HTR-8/SVneo (cell line): Measurements from ENCODE around the gene RAET1E.
"Not testable (repeated sequence)": the region's sequence is repeated elsewhere in the genome, so short reads cannot be mapped to it uniquely, and the experiment has no call there.

Experiments used
- DNase-seq: peaks from one replicate; pipeline ENCODE4 v3.0.0; 2011; ENCODE audit warnings: low spot score, mixed read lengths; ENCODE audit not compliant: insufficient read length
- FAIRE-seq: peaks from 2 replicates; lab custom pipeline; 2011; peaks lifted over from hg19 to GRCh38; lab: Jason Lieb, UNC

Gene RAET1E

DNA sequence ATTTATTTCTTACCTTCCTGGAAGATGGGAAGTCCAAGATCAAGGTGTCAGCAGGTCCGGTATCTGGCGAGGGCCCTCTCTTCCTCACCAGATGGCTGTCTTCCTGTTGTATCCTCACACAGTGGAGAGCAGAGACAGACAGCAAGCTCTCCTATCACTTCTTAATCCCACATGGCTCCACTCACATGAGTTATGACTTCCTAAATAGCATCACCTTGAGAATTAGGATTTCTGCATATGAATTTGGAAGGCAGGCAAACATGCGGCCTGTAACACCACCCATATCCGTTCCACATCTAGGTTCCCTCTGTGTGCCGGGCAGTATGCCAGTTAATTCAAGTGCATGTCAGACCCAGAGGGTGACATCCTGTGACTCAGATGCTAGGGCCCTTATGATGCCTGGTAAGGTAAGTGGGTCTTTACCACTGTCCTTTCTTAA lies 2.1 kb downstream of the RAET1E start:
- FAIRE-seq (no peak), DNase-seq (peak; percentile 48)

DNA sequence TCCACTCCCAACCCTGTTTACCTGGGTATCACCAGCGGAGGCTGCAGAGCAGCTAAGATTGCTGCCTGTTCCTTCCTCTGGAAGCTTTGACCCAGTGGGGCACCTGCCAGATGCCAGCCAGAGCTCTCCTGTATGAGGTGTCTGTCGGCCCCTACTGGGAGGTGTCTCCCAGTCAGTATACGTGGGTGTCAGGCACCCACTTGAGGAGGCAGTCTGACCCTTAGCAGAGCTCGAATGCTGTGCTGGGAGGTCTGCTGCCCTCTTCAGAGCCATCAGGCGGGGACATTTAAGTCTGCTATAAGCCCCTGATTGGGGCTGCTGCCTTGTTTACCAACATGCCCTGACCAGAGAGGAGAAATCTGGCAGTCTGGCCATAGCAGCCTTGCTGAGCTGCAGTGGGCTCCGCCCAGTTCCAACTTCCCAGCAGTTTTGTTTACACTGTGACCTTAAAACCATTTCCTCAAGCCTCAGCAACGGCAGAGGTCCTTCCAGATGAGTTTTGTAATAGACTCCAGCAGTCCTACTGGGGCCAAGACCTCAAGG lies 2.8 kb downstream of the RAET1E start:
- FAIRE-seq (no peak), DNase-seq (no peak)

DNA sequence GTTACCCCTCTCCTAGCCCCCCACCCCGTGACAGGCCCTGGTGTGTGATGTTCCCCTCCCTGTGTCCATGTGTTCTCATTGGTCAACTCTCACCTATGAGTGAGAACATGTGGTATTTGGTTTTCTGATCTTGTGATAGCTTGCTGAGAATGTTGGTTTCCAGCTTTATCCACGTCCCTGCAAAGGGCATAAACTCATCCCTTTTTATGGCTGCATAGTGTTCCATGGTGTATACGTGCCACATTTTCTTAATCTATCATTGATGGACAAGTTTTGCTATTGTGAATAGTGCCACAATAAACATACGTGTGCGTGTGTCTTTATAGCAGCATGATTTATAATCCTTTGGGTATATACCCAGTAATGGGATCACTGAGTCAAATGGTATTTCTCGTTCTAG lies 6.0 kb downstream of the RAET1E start:
- not testable (repeated sequence) for FAIRE-seq, DNase-seq

DNA sequence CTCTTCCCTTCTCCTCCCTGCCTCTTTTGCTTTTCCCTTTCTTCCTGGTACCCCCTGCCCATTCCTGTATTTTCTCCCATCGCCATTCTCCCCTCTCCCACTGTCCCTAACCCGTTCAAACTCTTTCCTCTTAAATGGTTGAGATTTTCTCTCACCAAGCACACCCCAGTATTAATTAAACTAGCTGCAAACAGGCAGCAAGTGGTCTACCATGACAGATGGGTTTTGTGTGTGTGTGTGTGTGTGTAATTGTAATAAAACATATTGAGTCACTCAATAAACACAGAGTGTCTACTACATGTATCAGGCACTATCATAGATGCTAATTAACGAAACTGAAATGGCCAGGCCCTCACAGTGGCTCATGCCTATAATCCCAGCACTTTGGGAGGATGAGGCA lies 6.7 kb downstream of the RAET1E start:
- DNase-seq (no peak), FAIRE-seq (no peak)

DNA sequence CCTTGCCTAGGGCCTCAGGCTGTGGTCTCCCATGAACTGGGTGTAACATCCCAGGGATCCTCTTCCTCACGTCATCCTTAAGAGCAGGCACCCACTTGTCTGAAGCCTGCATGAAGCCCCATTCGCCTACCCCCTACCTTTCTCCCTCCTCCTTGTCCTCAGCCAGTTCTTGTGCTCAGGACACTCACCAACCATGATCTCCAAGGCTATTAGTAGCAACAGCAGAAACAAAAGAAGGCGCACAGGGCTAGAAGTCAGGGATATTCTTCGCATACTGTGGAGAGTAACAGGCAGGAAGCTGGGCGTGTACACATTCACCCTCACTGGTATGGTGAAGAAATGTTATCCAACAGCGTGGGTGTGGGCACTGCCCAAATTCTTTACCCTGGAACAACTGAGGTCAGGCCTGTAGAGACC lies 7.3 kb downstream of the RAET1E start:
- DNase-seq (no peak), FAIRE-seq (no peak)

DNA sequence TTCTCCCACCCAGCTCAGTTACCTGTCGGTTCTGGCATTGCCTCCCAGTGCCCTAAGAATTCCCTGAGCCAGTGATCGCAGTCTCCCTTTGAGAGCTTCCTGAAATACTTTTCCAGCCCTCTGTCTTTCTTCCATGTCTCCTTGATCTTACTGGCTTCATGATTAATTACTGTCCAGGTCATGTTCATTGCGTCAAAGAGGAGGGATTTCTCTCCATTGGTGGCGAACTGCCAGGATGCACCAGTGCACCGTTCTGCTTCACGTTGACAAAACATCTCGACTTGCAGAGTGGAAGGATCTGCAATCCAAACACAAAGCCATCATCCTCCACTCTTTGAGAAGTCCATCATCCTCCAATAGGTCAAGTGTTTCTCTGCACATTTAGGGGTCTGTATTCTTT lies 8.6 kb downstream of the RAET1E start:
- no peak for DNase-seq

DNA sequence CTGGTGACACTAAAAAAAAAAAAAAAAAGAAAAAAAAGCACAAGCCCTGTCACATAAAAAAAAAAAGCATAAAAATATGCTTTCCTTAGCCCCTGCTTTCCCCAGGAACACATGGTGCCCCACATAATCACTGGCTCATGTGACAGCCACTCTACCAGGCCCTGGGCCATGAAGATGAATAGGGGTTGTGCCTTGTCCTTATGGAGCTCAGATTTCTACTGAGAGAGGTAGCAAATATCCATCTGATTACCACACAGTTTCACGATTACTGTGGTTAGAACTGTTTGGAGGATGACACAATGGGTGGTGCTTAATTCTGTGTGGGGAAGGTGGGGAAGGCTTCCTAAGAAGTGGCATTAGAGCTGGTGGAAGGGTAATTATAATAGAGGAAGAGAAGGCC lies 9.3 kb downstream of the RAET1E start:
- DNase-seq = no peak
- FAIRE-seq = no peak

More for the DNA sequence above, 8.6 kb downstream of the RAET1E start:
- no peak for FAIRE-seq

DNA sequence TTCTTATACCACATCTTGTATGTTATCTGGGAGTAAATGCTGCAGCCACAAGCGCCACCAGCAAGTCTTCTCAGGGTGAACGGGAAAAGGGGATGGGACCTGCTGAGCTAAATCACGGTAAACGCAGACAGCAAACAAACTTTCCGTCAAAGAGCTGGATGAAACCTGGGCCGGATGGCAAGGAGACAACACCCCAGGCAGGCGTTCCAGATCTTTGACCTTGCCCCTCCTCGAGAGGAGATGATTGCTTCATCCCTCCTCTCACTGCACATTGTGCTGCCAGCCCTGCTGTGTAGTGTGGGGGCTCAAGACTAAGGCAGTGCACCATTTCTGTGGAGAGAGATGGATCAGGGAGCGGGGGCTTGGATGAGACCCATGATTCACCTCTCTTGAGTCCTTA lies 9.8 kb downstream of the RAET1E start:
- DNase-seq = no peak
- no peak for FAIRE-seq

DNA sequence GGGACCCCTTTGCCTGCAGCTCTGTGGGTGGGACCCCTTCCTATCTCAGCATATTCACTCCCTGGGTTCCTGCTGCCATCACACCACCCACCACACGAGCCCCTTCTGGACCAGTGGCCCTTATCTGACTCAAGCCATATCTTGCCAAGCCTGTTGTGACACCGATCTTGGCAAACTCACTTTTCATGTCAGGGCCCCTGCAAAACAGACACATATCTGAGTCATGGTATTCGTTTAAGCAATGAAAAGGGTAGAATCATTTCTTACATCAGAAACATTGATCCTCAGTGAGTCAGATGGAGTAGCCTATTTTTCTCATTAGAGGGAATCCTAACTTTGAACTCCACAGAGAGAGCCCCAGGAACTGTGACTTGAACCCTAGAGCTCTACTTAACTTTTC lies 10.6 kb downstream of the RAET1E start:
- no peak for DNase-seq

DNA sequence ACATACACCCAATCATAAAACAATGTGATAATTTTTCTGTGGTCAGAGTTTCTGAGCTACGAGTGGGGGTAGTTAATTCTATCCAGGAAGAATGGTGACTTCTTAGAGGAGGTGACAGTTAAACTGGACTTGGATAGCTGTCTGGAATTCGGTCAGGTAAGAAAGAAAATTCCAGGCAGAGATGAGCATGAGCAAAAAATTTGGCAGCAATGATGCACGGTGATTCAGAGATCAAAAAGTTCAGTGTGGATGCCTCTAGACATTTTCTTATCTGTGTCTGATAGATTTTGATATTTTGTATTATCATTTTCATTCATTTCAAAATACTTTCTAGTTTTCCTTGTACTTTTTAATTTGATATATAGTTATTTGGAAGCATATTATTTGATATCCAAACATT lies 12.0 kb downstream of the RAET1E start:
- no peak for DNase-seq
- FAIRE-seq = no peak

More for the DNA sequence above, 10.6 kb downstream of the RAET1E start:
- FAIRE-seq = no peak

DNA sequence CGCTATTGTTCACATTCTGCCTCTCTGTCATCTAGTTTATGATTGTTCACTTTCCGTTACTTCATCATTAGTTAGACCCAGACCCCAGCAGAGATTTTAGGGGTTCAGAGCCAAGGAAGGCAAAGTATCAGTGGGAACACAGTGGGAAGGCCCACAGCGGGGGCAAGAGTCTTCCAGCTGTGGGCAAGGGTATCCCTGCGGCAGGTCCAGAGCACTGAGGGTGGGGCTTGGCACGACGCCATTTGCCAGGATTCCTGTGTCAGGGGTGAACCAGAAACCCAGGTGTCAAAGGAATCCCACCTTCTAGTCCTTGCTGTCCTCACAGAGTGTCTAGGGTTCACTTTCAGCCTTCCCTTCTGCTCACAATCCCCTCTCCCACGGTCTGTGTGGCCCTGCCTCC lies 13.3 kb downstream of the RAET1E start:
- no peak for DNase-seq
- no peak for FAIRE-seq

DNA sequence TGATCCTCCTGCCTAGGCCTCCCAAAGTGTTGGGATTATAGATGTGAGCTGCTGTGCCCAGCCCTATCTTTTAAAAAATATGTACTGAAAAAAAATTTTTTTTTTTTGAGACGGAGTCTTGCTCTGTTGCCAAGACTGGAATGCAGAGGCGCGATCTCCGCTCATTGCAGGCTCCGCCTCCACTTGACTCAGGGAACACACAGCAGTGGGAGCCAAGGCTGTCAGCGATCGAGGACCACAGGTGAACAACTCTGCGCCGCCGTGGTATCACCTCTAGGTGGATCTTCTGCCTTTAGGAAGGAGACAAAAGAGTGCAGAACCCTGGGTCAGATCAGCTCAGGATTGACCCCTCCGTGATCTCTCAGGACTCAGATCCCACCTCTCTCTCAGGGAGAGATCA lies 13.7 kb downstream of the RAET1E start:
- DNase-seq (no peak), FAIRE-seq (no peak)

DNA sequence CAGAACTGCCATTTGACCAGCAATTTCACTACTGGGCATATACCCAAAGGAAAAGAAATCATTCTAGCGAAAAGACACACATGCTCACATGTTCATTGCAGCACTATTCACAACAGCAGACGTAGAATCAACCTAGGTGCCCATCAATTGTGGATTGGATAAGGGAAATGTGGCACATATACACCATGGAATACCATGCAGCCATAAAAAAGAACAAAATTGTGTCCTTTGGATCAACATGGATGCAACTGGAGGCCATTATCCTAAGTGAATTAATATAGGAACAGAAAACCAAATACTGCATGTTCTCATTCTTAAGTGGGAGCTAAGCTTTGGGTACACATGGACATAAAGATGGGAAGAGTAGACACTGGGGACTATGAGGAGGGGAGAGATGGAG lies 16.1 kb downstream of the RAET1E start:
- FAIRE-seq (no peak), DNase-seq (no peak)

DNA sequence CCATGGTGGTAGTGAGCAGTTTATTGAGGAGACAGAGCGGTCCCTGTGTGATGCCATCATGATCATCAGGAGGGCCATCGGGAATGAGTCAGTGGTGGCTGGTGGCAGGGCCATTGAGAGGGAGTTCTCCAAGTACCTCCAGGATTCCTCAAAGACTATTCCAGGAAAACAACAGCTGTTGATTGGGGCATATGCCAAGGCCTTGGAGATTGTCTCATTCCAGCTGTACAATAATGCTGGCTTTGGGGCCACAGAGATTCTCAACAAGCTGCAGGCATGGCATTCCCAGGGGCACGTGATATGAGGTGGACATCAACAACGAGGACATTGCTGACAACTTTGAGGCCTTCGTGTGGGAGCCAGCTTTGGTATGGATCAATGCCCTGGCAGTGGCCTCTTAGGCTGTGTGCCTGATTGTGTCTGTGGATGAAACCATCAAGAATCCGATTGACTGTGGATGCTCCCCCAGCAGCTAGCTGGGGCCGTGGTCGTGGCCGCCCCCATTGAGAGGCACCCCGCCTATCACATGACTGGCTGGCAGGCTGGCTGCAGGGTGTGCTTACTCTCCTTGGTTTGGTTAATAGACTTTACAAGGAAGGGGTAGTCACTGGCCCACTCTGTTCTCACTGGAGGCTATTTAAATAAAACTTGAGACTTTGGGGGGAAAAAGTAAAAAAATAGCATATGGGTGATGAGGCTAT lies 16.7 kb downstream of the RAET1E start:
- DNase-seq = no peak
- no peak for FAIRE-seq

DNA sequence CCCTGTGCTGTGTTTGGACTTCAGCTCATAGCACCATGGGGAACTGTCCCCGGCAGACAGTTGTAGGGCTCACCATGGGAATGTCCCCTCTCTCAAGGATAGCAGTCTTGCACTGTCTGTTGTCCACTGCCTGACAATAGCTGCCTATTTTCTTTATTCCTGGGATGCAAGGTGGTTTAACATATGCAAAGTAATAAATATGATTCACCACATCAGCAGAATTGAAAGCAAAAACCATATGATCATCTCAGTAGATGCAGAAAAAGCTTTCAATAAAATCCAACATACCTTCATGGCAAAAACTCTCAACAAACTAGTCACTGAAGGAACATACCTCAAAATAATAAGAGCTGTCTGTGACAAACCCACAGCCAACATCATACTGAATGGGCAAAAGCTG lies 20.3 kb downstream of the RAET1E start:
- DNase-seq (no peak), FAIRE-seq (no peak)

DNA sequence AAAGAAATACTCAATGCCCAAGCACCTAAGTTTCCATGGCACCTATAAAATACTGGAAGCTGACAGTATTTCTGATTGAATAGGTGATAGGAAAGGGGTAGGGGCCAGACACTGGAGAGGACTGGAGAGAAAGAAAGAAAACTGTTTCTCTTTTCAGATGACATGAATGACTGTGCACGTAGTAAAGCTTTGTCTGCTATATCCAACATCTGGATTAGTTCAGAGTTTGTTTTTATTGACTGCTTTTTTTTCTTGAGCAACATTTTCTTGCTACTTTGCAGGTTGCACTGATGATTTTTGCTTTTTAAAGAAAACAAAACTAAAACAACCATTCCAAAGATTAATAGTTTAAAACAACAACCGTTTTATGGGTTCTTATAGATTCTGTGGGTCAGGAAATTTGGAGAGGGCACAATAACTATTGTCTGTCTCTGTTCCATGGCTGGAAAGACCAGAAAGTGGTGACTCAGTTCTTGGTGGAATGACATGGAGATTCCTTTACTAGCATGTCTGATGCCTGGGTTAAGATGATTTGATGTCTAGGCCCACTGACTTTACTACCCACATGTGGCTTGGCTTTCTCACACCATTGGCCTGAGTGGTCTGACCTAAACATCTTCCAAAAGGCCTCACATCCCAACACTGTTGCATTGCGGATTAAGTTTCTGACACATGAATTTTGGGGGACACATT lies 21.5 kb downstream of the RAET1E start:
- FAIRE-seq (no peak), DNase-seq (no peak)

DNA sequence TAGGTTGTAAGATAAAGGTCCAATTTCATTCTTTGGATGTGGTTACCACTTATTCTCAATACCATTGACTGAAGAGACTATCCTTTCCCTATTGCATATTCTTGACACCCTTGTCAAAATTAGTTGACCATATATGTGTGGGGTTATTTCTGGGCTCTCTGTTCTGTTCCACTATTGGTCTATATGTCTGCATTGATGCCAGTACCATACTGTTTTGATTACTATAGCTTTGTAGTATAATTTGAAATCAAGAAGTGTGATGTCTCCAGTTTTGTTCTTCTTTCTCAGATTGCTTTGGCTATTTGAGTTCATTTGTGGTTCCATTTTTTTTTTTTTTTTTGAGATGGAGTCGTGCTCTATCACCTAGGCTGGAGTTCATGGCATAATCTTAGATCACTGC lies 25.7 kb downstream of the RAET1E start:
- FAIRE-seq = no peak

DNA sequence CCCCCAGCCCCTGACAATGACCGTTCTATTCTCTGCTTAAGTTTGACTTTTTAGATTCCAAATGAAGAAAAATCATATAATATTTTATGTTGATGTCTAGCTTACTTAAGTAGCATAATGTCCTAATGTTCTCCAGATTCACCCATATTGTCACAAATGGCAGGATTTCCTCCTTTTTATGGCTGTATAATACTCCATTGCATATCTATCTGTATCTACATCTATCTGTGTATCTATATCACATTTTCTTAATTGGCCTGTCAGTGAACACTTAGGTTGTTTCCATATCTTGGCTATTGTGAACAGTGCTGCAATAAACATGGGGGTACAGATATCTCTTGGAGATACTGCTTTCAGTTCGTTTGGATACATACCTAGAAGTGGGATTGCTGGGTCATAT lies 26.7 kb downstream of the RAET1E start:
- FAIRE-seq = no peak
- no peak for DNase-seq

More for the DNA sequence above, 25.7 kb downstream of the RAET1E start:
- no peak for DNase-seq

DNA sequence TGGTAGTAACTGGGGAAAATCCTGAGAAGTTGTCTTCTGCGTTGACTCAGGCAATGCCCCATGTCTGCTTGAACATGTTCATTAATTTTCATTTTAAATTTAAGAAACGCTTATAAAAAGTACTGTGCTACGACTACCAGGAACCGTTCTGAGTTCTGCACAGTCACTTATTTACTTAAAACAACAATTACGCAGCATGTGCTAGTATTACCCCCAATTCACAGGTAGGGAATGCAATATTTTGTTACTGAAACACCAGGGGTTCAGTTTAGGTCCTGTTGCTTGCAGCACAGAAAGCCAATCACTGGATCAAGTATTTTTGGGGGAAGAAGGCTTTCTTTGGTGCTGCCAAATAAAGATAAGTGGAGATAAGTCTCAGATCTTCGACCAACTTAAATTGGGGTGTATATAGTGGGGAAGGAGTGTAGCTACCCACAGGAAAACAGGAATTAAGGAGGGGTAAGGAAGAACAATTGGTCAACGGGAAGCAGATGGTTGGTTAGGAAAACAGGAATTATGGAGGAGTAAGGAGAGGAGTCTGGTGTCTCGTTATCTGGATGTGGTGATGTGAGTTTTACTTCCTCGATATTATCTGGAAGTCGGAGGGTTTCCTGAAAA lies 28.5 kb downstream of the RAET1E start:
- FAIRE-seq (no peak), DNase-seq (no peak)

DNA sequence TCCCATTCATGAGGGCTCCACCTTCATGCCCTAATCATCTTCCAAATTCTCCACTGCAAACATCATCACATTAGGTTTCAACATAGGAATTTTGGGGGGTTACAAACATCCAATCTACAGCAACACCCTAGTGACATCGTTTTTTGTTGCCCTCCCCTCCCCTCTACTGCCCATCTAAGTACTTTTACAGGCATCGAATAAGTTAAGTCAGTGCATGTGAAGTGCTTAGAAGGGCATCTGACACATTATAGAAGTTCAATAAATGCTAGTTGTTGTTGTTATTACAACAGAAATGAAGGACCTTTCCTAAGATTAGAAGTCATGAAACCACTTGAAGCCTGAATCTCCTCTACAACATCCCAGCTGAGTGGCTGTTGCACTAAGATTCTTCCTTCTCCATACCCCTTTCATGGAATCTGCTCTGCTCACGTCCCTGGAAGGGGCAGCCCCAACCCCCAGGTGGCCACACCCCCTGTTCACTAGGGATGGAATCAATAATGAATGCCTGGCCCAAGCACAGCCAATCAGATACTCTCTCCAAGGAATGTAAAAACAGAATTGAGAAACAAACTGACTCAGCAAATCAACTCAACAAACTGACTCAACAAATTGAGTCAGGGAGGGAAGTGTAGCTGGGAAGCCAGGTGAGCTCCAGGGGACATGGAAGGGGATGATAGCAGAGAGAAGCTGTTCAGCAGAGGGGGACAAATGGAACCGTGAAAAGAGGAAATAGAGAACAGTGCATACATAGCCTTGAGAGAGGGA lies 29.9 kb downstream of the RAET1E start:
- no peak for DNase-seq

More for the DNA sequence above, 29.9 kb downstream of the RAET1E start:
- no peak for FAIRE-seq
